ENCODE data around the gene GALNT10.

GALNT10 gene

DNA sequence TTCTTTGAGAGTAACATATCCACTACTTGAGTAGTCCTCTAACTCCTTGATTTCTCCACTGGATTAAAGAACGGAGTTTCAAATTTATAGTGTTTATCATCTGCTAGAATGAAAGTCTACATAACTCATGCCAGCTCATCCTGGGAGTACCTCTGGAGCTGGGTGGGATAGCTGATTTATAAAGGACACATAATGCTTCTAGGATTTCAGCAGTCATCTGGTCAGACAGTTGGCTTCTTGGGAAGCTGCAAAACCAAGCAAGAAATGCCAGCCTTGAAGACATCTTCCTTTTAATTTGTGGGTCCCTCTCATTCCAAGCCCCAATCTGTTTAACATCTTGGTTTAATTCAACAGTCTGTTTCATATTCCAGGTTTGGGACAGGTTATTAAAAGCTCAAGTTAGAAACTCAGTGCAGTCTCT, 3.2 kb downstream of the GALNT10 start:
- no peak for TF ChIP-seq ZNF274 (IDR thresholded peaks at IDR 0.05; ENCODE audit: low read depth, low read length)
- no peak overlapping the region for H3K4me3 ChIP-seq (ENCODE audit: low read length)

DNA sequence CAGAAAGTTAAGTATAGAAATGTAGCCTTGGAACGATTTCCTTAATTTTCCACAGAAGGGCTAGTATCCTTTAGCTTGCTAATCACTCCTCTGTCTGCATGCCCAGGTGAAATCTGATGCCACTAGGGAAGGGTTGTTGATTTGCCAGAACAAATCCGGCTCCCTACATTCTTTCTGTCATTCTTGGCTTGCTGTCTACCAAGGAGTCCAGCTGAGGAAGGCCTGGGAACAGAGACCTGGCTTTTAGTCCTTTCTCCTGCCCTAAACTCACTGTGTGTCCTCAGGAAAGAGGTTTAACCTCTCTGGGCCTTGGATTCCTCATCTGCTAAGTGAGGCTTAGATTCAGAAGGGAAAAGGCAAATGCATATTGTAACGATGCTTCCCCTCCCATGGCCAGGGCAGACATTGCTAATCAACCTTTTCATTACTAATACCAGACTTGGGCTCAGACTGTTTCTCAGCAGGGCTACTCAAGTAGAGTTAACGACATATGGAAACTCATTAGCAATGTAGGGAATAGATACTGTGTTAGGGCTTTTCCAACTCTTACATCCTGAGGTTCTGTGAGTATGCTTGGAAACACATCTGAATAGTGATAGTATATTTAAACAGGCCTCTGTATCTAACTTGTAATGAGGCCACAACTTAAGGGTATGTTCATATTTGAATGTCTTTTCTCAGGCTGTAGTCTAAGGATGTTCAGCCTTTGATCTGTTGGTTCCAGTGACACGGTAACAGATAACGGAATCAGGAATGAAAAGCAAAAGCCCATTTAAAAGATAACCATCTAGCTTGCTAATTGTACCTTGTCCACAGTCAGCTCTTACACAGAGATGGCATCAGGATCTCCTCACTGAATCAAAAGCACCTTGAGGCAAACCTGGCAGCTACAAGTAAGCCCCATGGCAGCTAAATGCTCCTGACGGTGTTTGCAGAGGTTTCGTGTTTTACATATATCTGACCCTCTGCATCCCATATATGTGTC, 4.1 kb downstream of the GALNT10 start:
- no peak overlapping the region for H3K4me3 ChIP-seq (ENCODE audit: low read length)
- TF ChIP-seq ZNF274 (IDR thresholded peaks at IDR 0.05; ENCODE audit: low read depth, low read length): no peak

DNA sequence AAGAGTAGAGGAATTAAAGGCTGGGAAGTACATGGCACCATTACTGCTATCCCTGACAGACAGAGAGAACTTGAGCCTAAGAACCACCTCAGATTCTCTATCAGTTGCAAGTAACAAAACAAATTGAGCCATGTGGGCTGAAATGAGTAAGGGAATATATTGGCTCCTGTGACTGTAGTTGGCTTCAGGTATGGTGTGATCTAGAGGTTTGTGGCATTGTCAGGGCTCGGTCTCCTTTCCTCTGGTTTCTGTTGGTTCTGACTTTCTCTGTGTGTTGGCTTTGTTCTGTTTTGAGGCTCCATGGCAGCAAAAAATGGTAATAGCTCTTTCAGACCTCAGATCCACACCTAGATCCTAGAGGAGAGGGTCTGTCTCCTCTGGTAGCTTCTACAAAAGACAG, 5.7 kb downstream of the GALNT10 start:
- no peak overlapping the region for H3K4me3 ChIP-seq (ENCODE audit: low read length)
- no peak for TF ChIP-seq ZNF274 (IDR thresholded peaks at IDR 0.05; ENCODE audit: low read depth, low read length)

DNA sequence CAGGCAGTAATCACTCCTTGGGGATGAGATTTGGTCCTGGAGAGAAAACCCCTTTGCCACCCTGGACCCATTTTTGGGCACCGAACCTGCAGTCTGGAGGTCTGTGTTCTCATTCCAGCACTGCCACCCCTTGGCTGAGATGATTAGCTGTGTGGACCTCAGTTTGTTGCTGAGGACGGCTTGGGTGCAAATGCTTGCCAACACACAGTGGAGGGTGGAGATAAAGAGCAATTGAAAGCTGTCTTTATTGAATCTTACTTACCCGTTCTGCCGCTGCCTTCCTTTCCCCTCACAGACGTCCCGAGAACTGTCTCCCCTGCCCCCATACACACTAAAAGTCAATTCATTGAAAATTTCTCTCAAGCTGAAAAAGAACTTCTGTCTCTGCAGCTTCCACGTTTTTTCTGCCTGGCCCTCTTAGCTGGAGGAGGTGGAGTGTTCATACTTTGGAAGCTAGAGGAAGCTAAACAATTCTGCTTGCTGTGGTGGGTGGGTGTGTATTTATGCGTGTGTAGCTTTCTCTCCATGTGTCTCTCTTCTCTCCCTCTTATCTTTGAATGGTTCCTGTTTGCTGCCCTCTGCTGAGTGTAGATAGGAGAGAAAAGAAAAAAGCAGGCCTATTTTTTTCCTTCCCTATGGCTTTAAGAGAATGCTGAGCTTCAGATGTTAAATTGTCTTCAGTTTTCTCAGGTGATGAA, 6.6 kb downstream of the GALNT10 start:
- no peak for TF ChIP-seq ZNF274 (IDR thresholded peaks at IDR 0.05; ENCODE audit: low read depth, low read length)
- no peak overlapping the region for H3K4me3 ChIP-seq (ENCODE audit: low read length)

DNA sequence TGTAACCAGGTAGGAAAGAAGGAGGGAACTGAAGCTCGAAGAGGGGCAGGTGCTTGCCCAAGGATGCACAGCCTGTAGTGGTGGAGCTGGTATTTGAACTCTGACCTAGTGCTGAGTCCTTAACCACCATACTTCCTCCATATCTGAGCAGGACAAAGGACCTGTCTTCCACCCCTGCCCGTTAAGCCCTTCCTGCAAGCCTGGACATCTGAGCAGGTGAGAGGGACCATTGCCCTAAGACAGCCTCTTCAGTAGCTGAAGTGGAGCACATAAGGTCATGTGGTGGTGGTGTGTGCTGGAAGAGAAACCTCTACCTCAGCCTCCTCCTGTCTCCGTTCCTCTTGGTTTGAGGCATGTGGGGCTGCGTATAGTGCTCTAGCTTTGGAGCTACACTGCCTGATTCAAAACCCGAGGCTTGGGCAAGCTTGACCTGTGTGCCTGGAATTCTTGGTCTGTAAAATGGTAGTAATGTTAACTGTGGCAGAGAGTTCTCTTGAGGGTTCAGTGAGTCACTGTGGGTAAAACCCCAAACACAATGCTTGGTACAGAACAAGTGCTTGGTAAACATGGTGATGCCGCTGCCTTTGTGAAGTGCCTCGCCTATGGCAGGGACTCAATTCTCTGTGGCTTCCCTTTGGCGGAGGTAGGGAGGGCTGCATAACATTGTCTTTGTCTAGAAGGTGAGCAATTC, 7.4 kb downstream of the GALNT10 start:
- TF ChIP-seq ZNF274 (IDR thresholded peaks at IDR 0.05; ENCODE audit: low read depth, low read length): no peak
- no peak overlapping the region for H3K4me3 ChIP-seq (ENCODE audit: low read length)

DNA sequence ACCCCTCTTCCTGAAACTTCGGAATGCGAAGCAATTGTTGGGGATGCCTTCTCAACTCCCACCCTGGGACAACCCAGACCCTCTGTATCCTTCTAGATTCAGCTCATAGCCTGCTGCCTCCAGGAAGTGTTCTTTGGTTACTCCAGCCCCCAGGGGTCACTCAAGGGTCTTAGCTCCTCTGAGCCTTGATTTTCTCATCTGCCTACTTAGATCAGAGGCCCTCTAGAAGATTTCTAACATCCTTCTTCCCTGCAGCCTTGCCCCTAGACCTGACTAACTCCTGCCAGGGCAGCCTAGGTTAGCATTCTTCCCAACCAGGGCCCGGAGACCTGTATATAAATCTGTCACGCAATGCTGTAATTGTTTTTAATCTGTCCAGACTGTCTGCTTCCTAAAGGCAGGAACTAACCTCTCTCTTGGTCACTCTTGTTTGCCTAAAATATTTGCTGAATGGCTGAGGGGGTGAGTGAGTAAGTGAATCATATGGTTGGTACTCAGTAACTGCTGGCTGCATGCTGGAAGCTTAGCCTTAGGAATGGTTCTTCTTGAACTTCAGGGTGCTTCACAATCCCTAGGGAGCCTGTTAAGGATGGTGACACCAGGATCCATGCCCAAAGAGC, 8.2 kb downstream of the GALNT10 start:
- H3K4me3 ChIP-seq (ENCODE audit: low read length): no peak overlapping the region
- TF ChIP-seq ZNF274 (IDR thresholded peaks at IDR 0.05; ENCODE audit: low read depth, low read length): no peak

DNA sequence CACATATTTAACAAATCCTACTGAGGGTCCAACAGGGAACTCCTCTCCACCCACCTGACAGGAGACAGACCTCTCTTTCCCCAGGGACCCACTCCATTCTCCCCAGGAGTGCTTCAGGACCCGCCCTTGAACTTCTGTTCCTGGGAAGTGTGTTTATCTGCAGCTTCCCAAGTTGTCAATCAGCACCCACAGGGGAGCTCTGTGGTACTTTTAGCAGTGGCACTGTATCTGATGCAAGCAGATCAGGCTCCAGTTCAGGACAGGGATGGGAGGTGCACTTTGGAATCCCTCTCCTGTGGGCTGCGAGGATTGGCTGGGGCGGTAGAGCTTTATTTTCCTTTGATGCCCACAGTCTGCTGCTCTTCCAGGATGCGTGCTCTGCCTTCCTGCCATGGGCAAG, 8.7 kb downstream of the GALNT10 start:
- no peak overlapping the region for H3K4me3 ChIP-seq (ENCODE audit: low read length)
- no peak for TF ChIP-seq ZNF274 (IDR thresholded peaks at IDR 0.05; ENCODE audit: low read depth, low read length)

DNA sequence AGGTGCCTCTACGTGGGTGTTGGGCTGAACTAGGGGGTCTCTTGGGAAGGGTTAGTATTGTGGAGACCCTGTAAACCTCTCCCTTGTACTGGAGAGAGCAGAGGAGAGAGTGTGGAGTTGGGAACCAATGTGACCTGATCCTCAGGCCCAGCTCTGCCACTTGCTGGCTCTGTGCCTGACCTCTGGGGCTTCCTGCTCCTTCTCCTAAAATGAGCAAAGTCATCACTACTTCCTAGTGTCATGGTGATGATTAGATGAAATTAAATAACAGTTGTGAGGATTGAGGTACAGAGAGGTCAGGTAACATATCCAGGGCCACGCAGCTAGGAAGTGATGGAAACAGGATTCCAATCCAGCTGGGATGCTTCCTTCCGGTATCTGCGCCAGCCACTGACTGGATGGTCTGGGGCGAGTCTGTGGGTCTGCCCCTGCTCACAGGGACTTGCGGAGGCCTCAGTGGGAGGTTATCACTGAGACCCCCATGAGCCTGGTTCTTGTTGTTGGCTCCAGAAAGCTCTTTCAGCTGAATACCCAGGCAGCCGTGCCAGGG, 9.2 kb downstream of the GALNT10 start:
- TF ChIP-seq ZNF274 (IDR thresholded peaks at IDR 0.05; ENCODE audit: low read depth, low read length): no peak
- H3K4me3 ChIP-seq (ENCODE audit: low read length): no peak overlapping the region

DNA sequence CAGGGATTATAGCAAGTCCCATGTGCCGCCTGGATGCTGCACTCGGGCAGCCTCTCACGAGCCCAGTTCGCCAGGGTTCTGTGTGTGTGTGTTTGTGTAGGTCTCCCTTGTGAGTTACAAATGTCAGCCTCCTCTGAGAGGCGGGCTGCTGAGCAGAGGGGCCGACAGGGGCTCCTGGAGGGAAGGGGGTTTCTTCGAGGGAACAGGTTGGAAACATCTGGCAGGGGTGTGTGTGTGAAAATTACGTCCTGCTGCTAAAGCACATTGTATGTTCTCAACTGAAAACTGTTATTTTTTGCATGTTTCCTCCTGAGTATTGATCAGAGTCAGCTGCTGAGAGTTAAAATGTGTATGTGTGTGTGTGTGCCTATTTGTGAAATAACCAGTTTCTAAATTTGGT, 9.7 kb downstream of the GALNT10 start:
- H3K4me3 ChIP-seq (ENCODE audit: low read length): no peak overlapping the region
- TF ChIP-seq ZNF274 (IDR thresholded peaks at IDR 0.05; ENCODE audit: low read depth, low read length): no peak

DNA sequence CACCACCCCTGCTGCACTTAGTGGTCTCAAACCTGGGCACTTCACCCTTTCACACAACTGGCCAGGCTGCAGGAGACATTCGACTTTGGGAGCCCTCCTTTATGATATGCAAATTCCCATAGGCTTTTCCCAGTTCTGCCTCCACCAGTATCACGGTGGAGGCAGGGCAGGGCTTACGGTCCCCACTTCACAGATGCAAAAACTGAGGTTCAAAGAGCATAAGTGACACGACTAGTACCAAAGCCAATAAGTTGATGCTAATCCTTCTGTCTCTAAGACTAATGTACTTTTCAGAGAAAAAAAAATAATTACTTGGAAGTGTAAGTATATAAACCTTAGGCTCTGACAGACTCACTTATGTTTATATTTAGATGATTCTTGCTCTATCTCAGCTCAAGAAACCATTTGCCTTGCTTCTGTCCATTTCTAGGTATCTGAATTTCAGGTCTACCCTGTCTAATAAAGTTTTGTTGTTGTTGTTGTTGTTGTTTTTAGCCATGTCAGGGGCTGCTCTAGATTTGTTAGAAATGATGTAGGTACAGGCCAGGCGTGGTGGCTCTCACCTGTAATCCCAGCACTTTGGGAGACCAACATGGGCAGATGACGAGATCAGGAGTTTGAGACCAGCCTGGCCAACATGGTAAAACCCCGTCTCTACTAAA, 10.7 kb downstream of the GALNT10 start:
- no peak for TF ChIP-seq ZNF274 (IDR thresholded peaks at IDR 0.05; ENCODE audit: low read depth, low read length)
- H3K4me3 ChIP-seq (ENCODE audit: low read length): no peak overlapping the region

DNA sequence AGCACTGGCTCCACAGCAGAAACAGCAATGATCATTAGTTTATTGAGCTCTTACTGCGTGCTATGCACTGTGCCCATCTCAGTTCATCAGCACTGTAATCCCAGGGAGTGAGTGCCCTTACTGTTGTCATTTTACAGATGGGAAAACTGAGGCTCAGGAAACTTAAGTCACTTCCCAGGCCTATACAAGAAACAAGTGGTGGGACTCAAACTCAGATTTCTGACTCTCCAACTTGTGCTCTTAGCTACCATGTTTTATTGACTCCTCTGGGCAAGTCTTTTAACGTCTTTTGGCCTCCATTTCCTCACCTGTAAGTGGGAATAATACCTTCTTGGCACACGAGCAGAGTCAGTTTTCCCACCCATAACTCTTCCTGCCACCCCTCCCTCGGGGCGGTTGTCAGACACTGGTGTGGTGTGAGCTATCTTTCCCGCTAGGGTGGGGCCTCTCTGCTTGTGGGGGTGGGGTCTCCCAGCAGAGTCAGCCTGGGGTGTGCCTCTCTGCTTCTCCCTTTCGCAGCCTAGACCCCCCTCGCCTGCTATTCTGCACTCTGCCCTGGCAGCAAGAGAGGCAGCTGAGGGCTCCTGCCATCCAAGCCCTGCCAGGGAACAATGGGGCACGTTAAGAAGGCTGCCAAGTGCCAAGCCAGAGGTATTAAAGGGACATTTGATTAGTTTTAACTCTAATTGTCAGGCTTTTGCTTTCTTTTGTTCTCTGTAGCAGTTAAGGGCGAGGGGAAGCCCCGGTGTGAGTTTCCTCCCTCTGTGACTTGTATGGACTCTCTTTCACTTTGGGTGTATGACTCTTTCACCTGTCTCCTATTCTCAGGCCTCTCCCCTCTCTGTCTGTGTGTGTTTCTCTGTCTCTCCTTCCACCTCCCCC, 12.1 kb downstream of the GALNT10 start:
- peak overlapping the region; percentile 53; the same call in 1 of the 2 replicates for H3K4me3 ChIP-seq (ENCODE audit: low read length)
- TF ChIP-seq ZNF274 (IDR thresholded peaks at IDR 0.05; ENCODE audit: low read depth, low read length): no peak

DNA sequence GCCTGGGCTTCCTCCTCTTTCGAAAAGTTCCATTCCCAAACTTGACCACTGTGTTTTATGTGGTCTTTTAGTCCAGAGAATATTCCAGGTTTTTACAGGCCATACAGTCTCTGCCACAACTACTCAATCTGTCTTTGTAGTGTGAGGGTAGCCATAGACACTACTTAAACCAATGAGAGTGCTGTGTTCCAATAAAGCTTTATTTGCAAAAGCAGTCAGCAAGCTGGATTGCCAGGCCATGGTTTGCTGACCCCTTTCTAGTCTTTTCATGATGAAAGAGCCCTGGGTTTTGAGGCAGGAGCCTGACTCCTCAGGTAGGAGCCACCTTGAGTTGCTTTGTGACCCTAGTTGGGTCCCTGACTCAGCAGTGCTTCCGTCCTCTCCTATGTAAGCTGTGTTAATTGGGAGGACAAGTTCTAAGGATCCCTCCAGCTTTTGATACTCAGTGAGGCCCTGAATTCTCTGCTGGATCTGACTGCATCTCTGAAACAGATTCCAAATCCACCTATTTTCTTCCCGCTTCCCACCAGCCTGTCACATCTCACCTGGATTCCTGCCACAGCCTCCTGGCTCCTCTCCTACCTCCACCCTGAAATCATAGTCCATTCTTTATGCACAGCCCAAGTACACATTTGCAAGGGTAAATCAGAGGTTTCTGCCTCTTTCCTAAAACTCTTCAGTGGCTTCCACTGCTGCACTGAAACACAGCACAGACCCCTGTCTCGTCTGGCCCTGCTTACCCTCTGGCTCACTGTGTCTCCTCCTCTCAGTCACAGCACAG, 13.5 kb downstream of the GALNT10 start:
- no peak for TF ChIP-seq ZNF274 (IDR thresholded peaks at IDR 0.05; ENCODE audit: low read depth, low read length)

More for the DNA sequence above, 13.5 kb downstream of the GALNT10 start:
- no peak overlapping the region for H3K4me3 ChIP-seq (ENCODE audit: low read length)
